Breast epithelium (tissue), 3 donors: ENCODE results near the gene GORASP2.

Experiments
- POLR2AphosphoS5 ChIP-seq, 3 donors: sonication (generic); formaldehyde crosslinking; IDR thresholded peaks; one replicate each; pipeline ENCODE4 v1.6.1; 2017; ENCODE audit warnings: antibody characterized with exemption in 3 of 3
- TF ChIP-seq, protein P1 (sequence below), 3 donors: fragments of 450-650 bp; IDR thresholded peaks; one replicate each; pipeline ENCODE4 v1.5.1; 2016 to 2017; ENCODE audit warnings: antibody characterized with exemption in 3 of 3, mild to moderate bottlenecking in 3 of 3, moderate library complexity in 3 of 3

DNA sequence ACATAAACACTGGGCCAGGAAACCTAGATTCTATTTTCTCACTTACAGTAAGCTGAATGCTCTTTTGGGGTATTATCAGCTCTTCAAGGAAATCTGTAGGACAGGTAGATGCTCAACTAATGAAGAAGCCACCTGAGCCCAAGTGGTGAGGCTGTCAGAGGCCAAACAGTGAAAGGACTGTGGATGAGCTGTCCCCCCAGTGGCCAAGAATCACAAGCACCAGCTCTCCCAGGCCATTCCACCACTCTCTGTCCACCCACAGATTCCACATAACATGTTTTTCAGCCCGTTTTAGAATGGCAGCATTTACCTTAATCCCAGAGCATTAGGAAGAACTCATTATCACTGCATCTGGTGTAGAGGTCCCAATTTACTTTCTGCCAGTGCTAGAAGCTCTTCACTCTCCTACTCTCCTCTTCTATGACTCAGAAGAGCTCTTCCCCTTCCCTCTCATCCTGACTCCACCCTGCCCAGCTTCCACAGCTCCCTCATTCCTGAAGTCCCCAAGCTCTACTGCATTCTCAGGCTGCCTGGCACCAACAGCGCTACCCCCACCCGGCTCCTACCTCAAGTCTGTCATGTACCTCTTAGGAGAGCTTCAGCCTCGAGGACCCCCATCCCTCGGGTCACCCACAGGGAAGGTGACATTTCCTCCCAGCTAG lies 43.8 kb upstream of the GORASP2 start:
- TF ChIP-seq, protein P1, sequence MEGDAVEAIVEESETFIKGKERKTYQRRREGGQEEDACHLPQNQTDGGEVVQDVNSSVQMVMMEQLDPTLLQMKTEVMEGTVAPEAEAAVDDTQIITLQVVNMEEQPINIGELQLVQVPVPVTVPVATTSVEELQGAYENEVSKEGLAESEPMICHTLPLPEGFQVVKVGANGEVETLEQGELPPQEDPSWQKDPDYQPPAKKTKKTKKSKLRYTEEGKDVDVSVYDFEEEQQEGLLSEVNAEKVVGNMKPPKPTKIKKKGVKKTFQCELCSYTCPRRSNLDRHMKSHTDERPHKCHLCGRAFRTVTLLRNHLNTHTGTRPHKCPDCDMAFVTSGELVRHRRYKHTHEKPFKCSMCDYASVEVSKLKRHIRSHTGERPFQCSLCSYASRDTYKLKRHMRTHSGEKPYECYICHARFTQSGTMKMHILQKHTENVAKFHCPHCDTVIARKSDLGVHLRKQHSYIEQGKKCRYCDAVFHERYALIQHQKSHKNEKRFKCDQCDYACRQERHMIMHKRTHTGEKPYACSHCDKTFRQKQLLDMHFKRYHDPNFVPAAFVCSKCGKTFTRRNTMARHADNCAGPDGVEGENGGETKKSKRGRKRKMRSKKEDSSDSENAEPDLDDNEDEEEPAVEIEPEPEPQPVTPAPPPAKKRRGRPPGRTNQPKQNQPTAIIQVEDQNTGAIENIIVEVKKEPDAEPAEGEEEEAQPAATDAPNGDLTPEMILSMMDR (IDR thresholded peaks at IDR 0.05), result no peak
- no peak for TF ChIP-seq POLR2AphosphoS5 (IDR thresholded peaks at IDR 0.05)
